GM18870 (cell line): ENCODE data around the gene CERS5.
A peak's percentile ranks its signal among the peaks of the same experiment; 100 is the strongest.
"Not testable (repeated sequence)": the region's sequence is repeated elsewhere in the genome, so short reads cannot be mapped to it uniquely, and the experiment has no call there.

Experiments
- ATAC-seq: cut with Tn5 transposase; IDR thresholded peaks from one replicate; pipeline ENCODE4 v1.9.1; 2021; ENCODE audit warnings: moderate library complexity; ENCODE audit not compliant: unreplicated experiment

Gene CERS5

GRCh38 chr12:50187084-50187900 is 20.1 kb upstream of the CERS5 start:
- peak; percentile 54 for ATAC-seq

- no peak for ATAC-seq
Measured at GRCh38 chr12:50186681-50187080, 19.5 kb upstream of the CERS5 start.

GRCh38 chr12:50185970-50186663 is 18.9 kb upstream of the CERS5 start:
- no peak for ATAC-seq

- no peak for ATAC-seq
Measured at GRCh38 chr12:50185301-50185895, 18.2 kb upstream of the CERS5 start.

GRCh38 chr12:50184261-50184660 is 17.1 kb upstream of the CERS5 start:
- no peak for ATAC-seq

GRCh38 chr12:50182461-50182860 is 15.3 kb upstream of the CERS5 start:
- no peak for ATAC-seq

GRCh38 chr12:50181691-50182090 is 14.5 kb upstream of the CERS5 start:
- no peak for ATAC-seq

- no peak for ATAC-seq
Measured at GRCh38 chr12:50175716-50176026, 8.5 kb upstream of the CERS5 start.

- no peak for ATAC-seq
Measured at GRCh38 chr12:50174971-50175715, 8.0 kb upstream of the CERS5 start.

GRCh38 chr12:50166799-50167048 is 445 bp downstream of the CERS5 start:
- no peak for ATAC-seq

GRCh38 chr12:50164963-50165362 is 2.2 kb downstream of the CERS5 start:
- ATAC-seq, result no peak

- ATAC-seq, result no peak
Measured at GRCh38 chr12:50162230-50162629, 4.9 kb downstream of the CERS5 start.

- ATAC-seq, result no peak
Measured at GRCh38 chr12:50160643-50161042, 6.5 kb downstream of the CERS5 start.

- ATAC-seq, result no peak
Measured at GRCh38 chr12:50157259-50157658, 9.9 kb downstream of the CERS5 start.

GRCh38 chr12:50156641-50157040 is 10.5 kb downstream of the CERS5 start:
- no peak for ATAC-seq

- ATAC-seq, result not testable (repeated sequence)
Measured at GRCh38 chr12:50154947-50155346, 12.2 kb downstream of the CERS5 start.

GRCh38 chr12:50151047-50151687 is 16.0 kb downstream of the CERS5 start:
- no peak for ATAC-seq

- no peak for ATAC-seq
Measured at GRCh38 chr12:50149311-50149710, 17.9 kb downstream of the CERS5 start.

GRCh38 chr12:50148011-50148410 is 19.2 kb downstream of the CERS5 start:
- not testable (repeated sequence) for ATAC-seq

- ATAC-seq, result no peak
Measured at GRCh38 chr12:50147281-50147680, 19.9 kb downstream of the CERS5 start.

GRCh38 chr12:50145439-50145838 is 21.7 kb downstream of the CERS5 start:
- no peak for ATAC-seq
